Measurements from ENCODE around the gene CES2. TPM values are rescaled to one million over a fixed set of nuclear protein-coding genes. Genes with fewer than 3 reads are reported as not detected.

The CES2 gene
- polyA plus RNA-seq, 4 donors: 221 to 337 (median 294) TPM

DNA sequence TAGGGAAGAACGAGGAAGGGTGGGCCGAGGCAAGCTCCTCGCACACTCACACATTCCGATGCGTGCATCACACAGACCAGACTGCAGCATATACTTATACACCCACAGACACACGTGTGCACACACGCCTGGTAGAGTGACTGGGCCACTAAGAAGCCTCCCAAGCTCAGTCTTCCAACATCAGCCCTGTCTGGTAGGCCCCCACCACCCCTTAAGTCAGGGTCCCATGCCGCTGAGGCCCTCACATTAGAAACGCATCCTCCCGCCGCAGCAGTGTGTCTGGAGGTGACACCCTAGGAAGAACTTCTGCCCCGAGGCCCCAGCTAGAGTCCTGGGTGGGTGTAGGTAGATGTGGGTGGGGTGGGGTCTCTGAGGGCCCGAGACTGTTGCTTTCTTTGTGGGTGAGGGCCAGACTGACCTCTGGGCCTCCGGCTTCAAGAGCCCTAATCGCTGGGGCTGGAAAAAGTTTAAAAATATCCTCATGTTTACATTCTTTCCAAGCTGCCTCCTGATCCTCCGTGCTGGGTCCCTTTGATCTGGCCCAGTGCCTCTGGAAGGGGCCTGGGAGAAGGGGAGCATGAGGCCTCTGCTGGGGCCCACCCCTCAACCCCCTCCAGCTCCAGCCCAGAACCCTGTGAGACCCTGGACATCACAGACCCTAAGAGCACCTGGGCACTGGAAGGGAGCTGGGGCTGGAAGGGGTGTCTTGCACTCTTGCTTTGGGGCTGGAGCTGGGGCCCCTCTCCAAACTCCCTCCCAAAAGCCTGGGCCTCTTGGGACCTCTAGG lies 30.3 kb upstream of the CES2 start:
- 63 to 69% (median 66%) methylated on average over 16 of the region's 16 CpGs for WGBS, 3 donors
- H3K36me3 ChIP-seq (ENCODE audit: control insufficient read depth in 3 of 3, insufficient read depth in 2 of 3, low read depth in 1 of 3, low read length in 3 of 3): peaks cover 0 to 4% (median 0%) of the 10 kb centered on the region in 3 donors
- no peaks in the 10 kb centered on the region for H3K27me3 ChIP-seq (ENCODE audit: control insufficient read depth in 3 of 3, insufficient read depth in 3 of 3, low read length in 3 of 3)
- H3K27ac ChIP-seq (ENCODE audit: low read depth in 1 of 3, low read length in 2 of 3): peak overlapping the region; percentile 33 to 59 (median 44)
- H3K4me3 ChIP-seq (ENCODE audit: low read depth in 1 of 3, low read length in 3 of 3): no peak overlapping the region
- FAIRE-seq (no peak), DNase-seq (peak in 1 of 2 donors; percentile 46)
- no peaks in the 10 kb centered on the region for H3K9me3 ChIP-seq (ENCODE audit: control insufficient read depth in 2 of 2, insufficient read depth in 1 of 2, low read depth in 1 of 2, low read length in 1 of 2)
- peaks cover 8 to 59% (median 14%) of the 10 kb centered on the region in 3 donors for H3K4me1 ChIP-seq (ENCODE audit: control insufficient read depth in 3 of 3, insufficient read depth in 2 of 3, low read depth in 1 of 3, low read length in 2 of 3)

GRCh38 chr16:66905633-66906539 lies 29.4 kb upstream of the CES2 start:
- no peak for FAIRE-seq
- peaks cover 3 to 51% (median 10%) of the 10 kb centered on the region in 3 donors for H3K4me1 ChIP-seq (ENCODE audit: control insufficient read depth in 3 of 3, insufficient read depth in 2 of 3, low read depth in 1 of 3, low read length in 2 of 3)
- WGBS, 3 donors: 51 to 65% (median 58%) methylated on average over 11 of the region's 11 CpGs
- H3K36me3 ChIP-seq (ENCODE audit: control insufficient read depth in 3 of 3, insufficient read depth in 2 of 3, low read depth in 1 of 3, low read length in 3 of 3): peaks cover 0 to 4% (median 0%) of the 10 kb centered on the region in 3 donors
- no peaks in the 10 kb centered on the region for H3K27me3 ChIP-seq (ENCODE audit: control insufficient read depth in 3 of 3, insufficient read depth in 3 of 3, low read length in 3 of 3)
- peak; percentile 94 to 98 for DNase-seq
- H3K4me3 ChIP-seq (ENCODE audit: low read depth in 1 of 3, low read length in 3 of 3): no peak overlapping the region
- H3K27ac ChIP-seq (ENCODE audit: low read depth in 1 of 3, low read length in 2 of 3): peak overlapping the region; percentile 33 to 44 (median 40)
- H3K9me3 ChIP-seq (ENCODE audit: control insufficient read depth in 2 of 2, insufficient read depth in 1 of 2, low read depth in 1 of 2, low read length in 1 of 2): no peaks in the 10 kb centered on the region

DNA sequence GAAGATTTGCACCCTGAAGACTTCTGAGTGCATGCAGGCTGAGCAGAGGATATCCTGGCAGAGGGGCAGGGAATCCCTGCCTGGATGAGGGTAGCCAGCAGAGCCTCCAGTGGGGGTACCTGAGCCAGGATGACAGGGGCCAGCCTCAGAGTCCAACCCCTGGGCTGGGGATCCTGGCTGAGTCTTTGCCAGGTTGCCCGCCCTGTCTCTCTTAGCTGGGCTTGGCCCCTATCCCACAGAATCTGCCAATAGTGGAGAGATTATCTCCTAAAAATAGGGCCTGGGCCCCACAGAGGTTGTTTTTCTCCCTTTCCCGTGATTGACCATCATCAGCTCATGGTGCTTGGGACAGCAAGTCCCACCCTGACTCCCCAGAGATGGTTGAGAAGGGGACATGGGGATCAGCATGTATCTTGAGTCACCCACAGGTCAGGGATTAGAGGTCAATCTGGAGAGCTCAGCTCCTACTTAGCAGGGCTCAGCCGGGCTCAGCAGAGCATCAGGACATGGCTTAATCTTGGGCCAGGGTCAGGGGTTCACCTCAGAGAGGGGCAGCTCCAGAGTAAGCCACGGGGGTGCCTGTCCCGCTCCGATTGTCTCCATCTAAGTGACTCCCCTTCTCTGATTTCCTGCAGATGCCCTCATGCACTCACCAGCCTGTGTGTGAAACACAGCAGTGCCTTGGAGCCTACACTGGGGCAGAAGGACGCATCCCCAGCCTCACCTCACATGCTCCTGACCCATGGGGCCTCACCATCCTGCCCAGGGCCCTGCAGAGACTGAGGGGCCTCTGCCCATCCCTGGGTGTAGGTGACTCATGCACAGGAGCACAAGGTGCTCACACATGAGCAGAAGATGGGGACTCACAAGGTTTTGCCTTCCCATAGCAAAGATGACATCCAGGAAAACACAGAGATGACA lies 28.1 kb upstream of the CES2 start:
- Histone ChIP-seq H3K9me3 (ENCODE audit: control insufficient read depth in 2 of 2, insufficient read depth in 1 of 2, low read depth in 1 of 2, low read length in 1 of 2) (no peaks in the 10 kb centered on the region), H3K27ac (ENCODE audit: low read depth in 1 of 3, low read length in 2 of 3) (no peak overlapping the region), H3K27me3 (ENCODE audit: control insufficient read depth in 3 of 3, insufficient read depth in 3 of 3, low read length in 3 of 3) (no peaks in the 10 kb centered on the region), H3K4me1 (ENCODE audit: control insufficient read depth in 3 of 3, insufficient read depth in 2 of 3, low read depth in 1 of 3, low read length in 2 of 3) (peaks cover 3 to 42% (median 8%) of the 10 kb centered on the region in 3 donors), H3K4me3 (ENCODE audit: low read depth in 1 of 3, low read length in 3 of 3) (no peak overlapping the region), H3K36me3 (ENCODE audit: control insufficient read depth in 3 of 3, insufficient read depth in 2 of 3, low read depth in 1 of 3, low read length in 3 of 3) (peaks cover 0 to 6% (median 0%) of the 10 kb centered on the region in 3 donors)
- WGBS, 3 donors: 66 to 70% (median 68%) methylated on average over 7 of the region's 7 CpGs
- FAIRE-seq (no peak), DNase-seq (peak in 1 of 2 donors; percentile 54)

GRCh38 chr16:66908116-66908515 lies 27.2 kb upstream of the CES2 start:
- DNase-seq (no peak), FAIRE-seq (no peak)
- H3K27me3 ChIP-seq (ENCODE audit: control insufficient read depth in 3 of 3, insufficient read depth in 3 of 3, low read length in 3 of 3): no peaks in the 10 kb centered on the region
- WGBS, 3 donors: 89 to 94% (median 90%) methylated on average over 3 of the region's 3 CpGs
- H3K4me3 ChIP-seq (ENCODE audit: low read depth in 1 of 3, low read length in 3 of 3): no peak overlapping the region
- no peaks in the 10 kb centered on the region for H3K9me3 ChIP-seq (ENCODE audit: control insufficient read depth in 2 of 2, insufficient read depth in 1 of 2, low read depth in 1 of 2, low read length in 1 of 2)
- H3K4me1 ChIP-seq (ENCODE audit: control insufficient read depth in 3 of 3, insufficient read depth in 2 of 3, low read depth in 1 of 3, low read length in 2 of 3): peaks cover 3 to 42% (median 8%) of the 10 kb centered on the region in 3 donors
- H3K27ac ChIP-seq (ENCODE audit: low read depth in 1 of 3, low read length in 2 of 3): no peak overlapping the region
- peaks cover 0 to 6% (median 0%) of the 10 kb centered on the region in 3 donors for H3K36me3 ChIP-seq (ENCODE audit: control insufficient read depth in 3 of 3, insufficient read depth in 2 of 3, low read depth in 1 of 3, low read length in 3 of 3)

DNA sequence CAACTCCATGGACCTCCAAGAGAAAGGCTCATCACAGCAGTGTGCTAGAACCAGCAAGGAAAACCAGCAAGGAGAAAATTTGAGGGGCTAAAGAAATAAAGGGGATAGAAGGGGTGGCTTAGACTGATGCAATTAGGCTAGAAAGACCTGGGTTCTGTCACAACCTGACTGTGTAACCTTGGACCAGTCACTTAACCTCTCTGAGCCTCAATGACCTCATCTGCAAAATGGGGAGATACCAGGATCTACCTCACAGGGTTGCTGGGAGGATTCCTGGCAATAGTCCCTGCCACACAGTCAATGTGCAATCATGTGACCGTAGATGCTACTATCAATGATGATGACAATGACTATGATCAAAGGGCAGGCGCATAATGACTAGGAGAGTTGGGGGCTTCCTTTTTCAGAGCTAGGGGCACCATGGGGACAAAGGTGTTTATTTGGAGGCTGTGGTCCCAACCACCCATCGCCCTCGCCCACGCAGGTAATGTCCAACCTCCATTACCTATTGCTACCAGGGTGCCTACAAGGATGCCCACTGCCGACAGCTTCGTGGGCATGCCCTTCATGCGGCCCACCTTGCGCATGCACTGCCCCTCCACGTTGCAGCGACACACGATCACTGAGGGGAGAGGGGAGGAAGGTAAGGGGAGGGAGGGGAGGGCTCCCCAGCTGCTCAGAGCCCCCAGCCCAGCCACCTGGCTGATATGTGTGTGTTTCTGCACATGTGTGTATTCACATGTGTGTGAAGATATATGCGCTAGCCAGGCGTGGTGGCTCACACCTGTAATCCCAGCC lies 26.4 kb upstream of the CES2 start:
- DNase-seq: no peak
- FAIRE-seq: no peak

GRCh38 chr16:66910175-66910940 lies 25.0 kb upstream of the CES2 start:
- DNase-seq (no peak), FAIRE-seq (no peak)
- 80 to 83% (median 83%) methylated on average over 14 of the region's 14 CpGs for WGBS, 3 donors

More for the DNA sequence above, 26.4 kb upstream of the CES2 start:
- WGBS, 3 donors: 88 to 92% (median 92%) methylated on average over 14 of the region's 14 CpGs
- Histone ChIP-seq H3K36me3 (ENCODE audit: control insufficient read depth in 3 of 3, insufficient read depth in 2 of 3, low read depth in 1 of 3, low read length in 3 of 3) (peaks cover 0 to 6% (median 0%) of the 10 kb centered on the region in 3 donors), H3K4me3 (ENCODE audit: low read depth in 1 of 3, low read length in 3 of 3) (no peak overlapping the region), H3K9me3 (ENCODE audit: control insufficient read depth in 2 of 2, insufficient read depth in 1 of 2, low read depth in 1 of 2, low read length in 1 of 2) (no peaks in the 10 kb centered on the region), H3K27ac (ENCODE audit: low read depth in 1 of 3, low read length in 2 of 3) (no peak overlapping the region), H3K27me3 (ENCODE audit: control insufficient read depth in 3 of 3, insufficient read depth in 3 of 3, low read length in 3 of 3) (no peaks in the 10 kb centered on the region), H3K4me1 (ENCODE audit: control insufficient read depth in 3 of 3, insufficient read depth in 2 of 3, low read depth in 1 of 3, low read length in 2 of 3) (peaks cover 3 to 33% (median 8%) of the 10 kb centered on the region in 3 donors)

DNA sequence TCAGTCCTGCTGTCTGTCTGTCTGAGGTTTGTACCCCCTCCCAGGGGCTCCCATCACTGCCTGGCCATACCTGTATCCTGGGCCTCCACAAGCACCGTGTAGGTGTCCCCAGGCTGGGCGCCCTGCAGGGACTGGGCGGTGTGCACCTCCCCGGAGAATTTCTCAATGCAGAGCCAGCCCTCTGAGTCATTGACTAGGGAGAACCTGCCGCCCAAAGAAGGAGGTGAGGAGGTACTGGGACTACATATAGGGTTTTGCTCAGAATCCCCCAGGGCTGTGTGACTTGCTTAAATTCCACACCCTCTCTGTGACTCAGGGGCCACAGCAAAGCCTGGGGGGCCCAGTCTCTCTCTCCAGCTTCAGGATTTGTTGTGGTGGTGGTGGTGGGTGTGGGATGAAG lies 24.2 kb upstream of the CES2 start:
- WGBS, 3 donors: 53 to 80% (median 77%) methylated on average over 5 of the region's 5 CpGs
- H3K4me3 ChIP-seq (ENCODE audit: low read depth in 1 of 3, low read length in 3 of 3): no peak overlapping the region
- FAIRE-seq (no peak), DNase-seq (no peak)
- H3K36me3 ChIP-seq (ENCODE audit: control insufficient read depth in 3 of 3, insufficient read depth in 2 of 3, low read depth in 1 of 3, low read length in 3 of 3): peaks cover 0 to 2% (median 0%) of the 10 kb centered on the region in 3 donors
- no peak overlapping the region for H3K27ac ChIP-seq (ENCODE audit: low read depth in 1 of 3, low read length in 2 of 3)
- H3K27me3 ChIP-seq (ENCODE audit: control insufficient read depth in 3 of 3, insufficient read depth in 3 of 3, low read length in 3 of 3): no peaks in the 10 kb centered on the region
- H3K4me1 ChIP-seq (ENCODE audit: control insufficient read depth in 3 of 3, insufficient read depth in 2 of 3, low read depth in 1 of 3, low read length in 2 of 3): peaks cover 0 to 13% (median 0%) of the 10 kb centered on the region in 3 donors
- H3K9me3 ChIP-seq (ENCODE audit: control insufficient read depth in 2 of 2, insufficient read depth in 1 of 2, low read depth in 1 of 2, low read length in 1 of 2): no peaks in the 10 kb centered on the region

More at GRCh38 chr16:66910175-66910940, 25.0 kb upstream of the CES2 start:
- H3K4me3 ChIP-seq (ENCODE audit: low read depth in 1 of 3, low read length in 3 of 3): no peak overlapping the region
- no peak overlapping the region for H3K27ac ChIP-seq (ENCODE audit: low read depth in 1 of 3, low read length in 2 of 3)
- H3K27me3 ChIP-seq (ENCODE audit: control insufficient read depth in 3 of 3, insufficient read depth in 3 of 3, low read length in 3 of 3): no peaks in the 10 kb centered on the region
- peaks cover 0 to 2% (median 0%) of the 10 kb centered on the region in 3 donors for H3K36me3 ChIP-seq (ENCODE audit: control insufficient read depth in 3 of 3, insufficient read depth in 2 of 3, low read depth in 1 of 3, low read length in 3 of 3)
- no peaks in the 10 kb centered on the region for H3K9me3 ChIP-seq (ENCODE audit: control insufficient read depth in 2 of 2, insufficient read depth in 1 of 2, low read depth in 1 of 2, low read length in 1 of 2)
- H3K4me1 ChIP-seq (ENCODE audit: control insufficient read depth in 3 of 3, insufficient read depth in 2 of 3, low read depth in 1 of 3, low read length in 2 of 3): peaks cover 3 to 19% (median 3%) of the 10 kb centered on the region in 3 donors

All from small intestine (tissue), 7 donors.